Uterus (tissue), 4 donors: ENCODE data around the gene CRYBA2. TPM values are rescaled to one million over a fixed set of nuclear protein-coding genes. Genes with fewer than 3 reads are reported as not detected.

Source experiments
- DNase-seq, 2 donors: peaks; one replicate each; pipeline ENCODE4 v3.0.0-alpha.2; 2019 to 2020
- H3K27ac ChIP-seq, 2 donors: fragments of 200-600 bp; sonication (generic); 1 replicate in 1 of 2; 2 replicates in 1 of 2; pipeline ENCODE4 v1.5.1; 2016 to 2018
- H3K27me3 ChIP-seq, 2 donors: fragments of 200-600 bp; sonication (generic); one replicate each; pipeline ENCODE4 v1.5.1; 2018 to 2019; ENCODE audit warnings: control low read depth in 1 of 2
- H3K36me3 ChIP-seq, 2 donors: fragments of 200-600 bp; sonication (generic); one replicate each; pipeline ENCODE4 v1.5.1; 2019; ENCODE audit warnings: control low read depth in 1 of 2
- H3K4me1 ChIP-seq, 2 donors: fragments of 200-600 bp; sonication (generic); one replicate each; pipeline ENCODE4 v1.5.1; 2018 to 2019; ENCODE audit warnings: control low read depth in 1 of 2
- H3K4me3 ChIP-seq, 2 donors: fragments of 200-600 bp; sonication (generic); 1 replicate in 1 of 2; 2 replicates in 1 of 2; pipeline ENCODE4 v1.5.1; 2018 to 2019; ENCODE audit warnings: mild to moderate bottlenecking in 1 of 2
- H3K9me3 ChIP-seq, 2 donors: fragments of 200-600 bp; sonication (generic); one replicate each; pipeline ENCODE4 v1.5.1; 2019; ENCODE audit warnings: control low read depth in 1 of 2
- POLR2A ChIP-seq, 2 donors: fragments of 450-650 bp; IDR thresholded peaks; one replicate each; pipeline ENCODE4 v1.6.1; 2016; ENCODE audit warnings: antibody characterized with exemption in 2 of 2, mild to moderate bottlenecking in 1 of 2, moderate library complexity in 1 of 2
- intact Hi-C: fragments of 100-400 bp; cut with DNase I; formaldehyde crosslinking; loops from one replicate; pipeline ENCODE4 v1.15.1; 2023; ENCODE audit warnings: low total_unique reads
- total RNA-seq, 4 donors: library from RNA; depleted of rRNA in 3 of 4; stranded (reverse); fragments of >200 nt in 3 of 4; gene quantifications; one replicate each; pipeline versions ENCODE4 v1.1.0 to v1.2.4, GENCODE V29; 2014 to 2023
- TF ChIP-seq, protein P1 (sequence below), 4 experiments: fragments of 200-600 bp in 2 of 4; fragments of 450-650 bp in 2 of 4; sonication (generic) in 2 of 4; IDR thresholded peaks; one replicate each; pipeline ENCODE4 v1.5.1; 2016 to 2019; ENCODE audit warnings: antibody characterized with exemption in 4 of 4, mild to moderate bottlenecking in 2 of 4, moderate library complexity in 1 of 4
- donor health status: DM: yes; HTN: yes; CAD: no.

The CRYBA2 gene
- total RNA-seq, 4 donors from 2014 or later, result not detected

DNA sequence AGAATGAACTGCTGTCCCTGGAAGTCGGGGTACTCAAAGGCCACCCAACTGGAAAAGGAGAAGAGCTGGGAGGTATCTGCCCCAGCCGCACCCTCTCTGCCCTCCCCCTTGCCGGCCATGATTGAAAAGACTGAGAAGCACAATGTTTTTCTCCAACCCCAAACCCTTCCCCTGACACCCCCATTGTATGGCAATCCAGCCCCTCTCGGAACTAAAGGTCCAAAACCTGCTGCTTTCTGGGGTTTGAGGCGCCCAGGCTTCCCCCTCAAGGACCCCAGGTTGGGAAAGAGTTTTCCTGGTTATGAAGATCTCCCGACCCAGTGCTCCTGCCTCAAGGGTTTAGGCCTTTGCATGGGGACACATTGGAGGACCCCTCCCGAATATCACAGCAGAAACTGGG lies 1.0 kb downstream of the CRYBA2 start:
- TF ChIP-seq, protein P1, sequence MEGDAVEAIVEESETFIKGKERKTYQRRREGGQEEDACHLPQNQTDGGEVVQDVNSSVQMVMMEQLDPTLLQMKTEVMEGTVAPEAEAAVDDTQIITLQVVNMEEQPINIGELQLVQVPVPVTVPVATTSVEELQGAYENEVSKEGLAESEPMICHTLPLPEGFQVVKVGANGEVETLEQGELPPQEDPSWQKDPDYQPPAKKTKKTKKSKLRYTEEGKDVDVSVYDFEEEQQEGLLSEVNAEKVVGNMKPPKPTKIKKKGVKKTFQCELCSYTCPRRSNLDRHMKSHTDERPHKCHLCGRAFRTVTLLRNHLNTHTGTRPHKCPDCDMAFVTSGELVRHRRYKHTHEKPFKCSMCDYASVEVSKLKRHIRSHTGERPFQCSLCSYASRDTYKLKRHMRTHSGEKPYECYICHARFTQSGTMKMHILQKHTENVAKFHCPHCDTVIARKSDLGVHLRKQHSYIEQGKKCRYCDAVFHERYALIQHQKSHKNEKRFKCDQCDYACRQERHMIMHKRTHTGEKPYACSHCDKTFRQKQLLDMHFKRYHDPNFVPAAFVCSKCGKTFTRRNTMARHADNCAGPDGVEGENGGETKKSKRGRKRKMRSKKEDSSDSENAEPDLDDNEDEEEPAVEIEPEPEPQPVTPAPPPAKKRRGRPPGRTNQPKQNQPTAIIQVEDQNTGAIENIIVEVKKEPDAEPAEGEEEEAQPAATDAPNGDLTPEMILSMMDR (IDR thresholded peaks at IDR 0.05), result no peak
- no peak for TF ChIP-seq POLR2A (IDR thresholded peaks at IDR 0.05)
- H3K4me3 ChIP-seq, result no peak overlapping the region
- H3K4me1 ChIP-seq, result peaks cover 0 to 15% of the 10 kb centered on the region in 2 donors
- H3K27ac ChIP-seq, result no peak overlapping the region
- intact Hi-C loops, result no loop called here
- H3K36me3 ChIP-seq, result no peaks in the 10 kb centered on the region
- no peaks in the 10 kb centered on the region for H3K9me3 ChIP-seq
- no peak for DNase-seq
- H3K27me3 ChIP-seq, result peaks cover 14 to 70% of the 10 kb centered on the region in 2 donors

DNA sequence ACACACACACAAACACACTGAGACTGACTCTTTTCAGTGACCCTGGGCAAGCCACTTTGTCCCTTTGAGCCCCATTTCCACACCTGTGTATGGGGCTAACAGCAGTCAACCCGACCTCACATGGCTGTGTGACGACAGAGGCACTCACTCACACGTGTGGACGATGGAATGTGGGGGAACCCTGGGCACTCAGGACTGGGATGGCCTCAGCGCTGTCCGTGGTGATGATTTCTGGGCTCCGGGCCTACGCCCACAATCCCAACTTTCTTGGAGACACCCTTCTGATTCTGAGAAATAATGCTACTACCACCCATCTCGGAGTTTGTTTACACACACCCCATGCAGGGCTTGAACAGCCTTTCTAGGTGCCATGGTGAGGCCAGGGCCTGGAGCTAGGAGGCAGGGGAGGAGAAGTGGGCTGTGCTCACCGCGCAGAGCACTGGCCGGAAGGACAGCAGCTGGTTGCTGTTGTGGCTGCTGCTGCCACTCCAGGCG lies 1.5 kb downstream of the CRYBA2 start:
- TF ChIP-seq POLR2A (IDR thresholded peaks at IDR 0.05), result no peak
- TF ChIP-seq, protein P1 (IDR thresholded peaks at IDR 0.05), result no peak
- no peak for DNase-seq
- intact Hi-C loops, result no loop called here
- Histone ChIP-seq H3K36me3 (no peaks in the 10 kb centered on the region), H3K4me3 (no peak overlapping the region), H3K27ac (no peak overlapping the region), H3K4me1 (peaks cover 0 to 15% of the 10 kb centered on the region in 2 donors), H3K9me3 (no peaks in the 10 kb centered on the region), H3K27me3 (peaks cover 14 to 74% of the 10 kb centered on the region in 2 donors)

DNA sequence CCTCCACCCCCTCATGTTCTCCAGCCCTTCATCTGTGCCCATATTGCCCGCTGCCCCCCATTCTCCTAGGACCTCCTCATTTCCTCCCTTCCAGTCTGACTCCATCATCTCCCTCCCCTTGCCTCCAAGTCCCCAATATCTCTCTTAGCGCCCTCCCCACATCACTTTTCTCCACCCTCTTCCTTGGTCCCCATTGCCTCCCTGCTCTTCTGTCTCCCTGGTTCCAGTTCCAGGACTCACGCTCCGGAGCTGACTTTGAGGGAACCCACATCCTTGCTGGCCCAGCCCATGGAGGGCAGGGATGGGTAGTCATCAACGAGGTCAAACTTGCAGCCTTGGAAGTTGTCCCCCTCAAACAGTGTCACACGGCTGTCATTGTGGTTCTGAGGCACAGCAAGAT lies 2.6 kb downstream of the CRYBA2 start:
- Histone ChIP-seq H3K27ac (no peak overlapping the region), H3K9me3 (no peaks in the 10 kb centered on the region), H3K4me1 (peaks cover 0 to 15% of the 10 kb centered on the region in 2 donors), H3K4me3 (no peak overlapping the region), H3K27me3 (peaks cover 17 to 85% of the 10 kb centered on the region in 2 donors), H3K36me3 (no peaks in the 10 kb centered on the region)
- intact Hi-C loops, result no loop called here
- no peak for TF ChIP-seq POLR2A (IDR thresholded peaks at IDR 0.05)
- TF ChIP-seq, protein P1 (IDR thresholded peaks at IDR 0.05), result no peak
- no peak for DNase-seq

DNA sequence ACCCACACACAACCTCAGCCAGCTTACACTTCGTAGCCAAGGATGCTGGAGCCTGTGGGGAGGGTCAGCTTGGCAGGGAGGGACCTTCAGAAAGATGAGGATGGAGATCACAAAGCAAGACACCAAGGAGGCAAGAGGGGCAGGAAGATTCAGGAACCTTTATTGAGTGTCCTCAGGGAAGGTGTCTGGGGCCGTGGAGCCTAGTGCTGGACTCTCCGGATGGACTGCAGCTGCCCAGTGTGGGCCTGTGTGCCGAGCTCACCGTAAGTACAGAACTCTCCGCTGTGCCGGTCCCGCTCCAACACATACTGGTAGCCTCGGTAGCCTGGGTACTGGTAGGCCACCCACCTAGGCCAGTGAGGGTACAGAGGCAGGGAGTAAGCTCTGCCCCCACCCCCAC lies 3.2 kb downstream of the CRYBA2 start:
- H3K4me3 ChIP-seq, result no peak overlapping the region
- no peak overlapping the region for H3K27ac ChIP-seq
- H3K27me3 ChIP-seq, result peaks cover 23 to 85% of the 10 kb centered on the region in 2 donors
- H3K9me3 ChIP-seq, result no peaks in the 10 kb centered on the region
- peaks cover 0 to 20% of the 10 kb centered on the region in 2 donors for H3K4me1 ChIP-seq
- DNase-seq, result no peak
- TF ChIP-seq, protein P1 (IDR thresholded peaks at IDR 0.05), result no peak
- no peak for TF ChIP-seq POLR2A (IDR thresholded peaks at IDR 0.05)
- no peaks in the 10 kb centered on the region for H3K36me3 ChIP-seq
- intact Hi-C loops, result no loop called here

DNA sequence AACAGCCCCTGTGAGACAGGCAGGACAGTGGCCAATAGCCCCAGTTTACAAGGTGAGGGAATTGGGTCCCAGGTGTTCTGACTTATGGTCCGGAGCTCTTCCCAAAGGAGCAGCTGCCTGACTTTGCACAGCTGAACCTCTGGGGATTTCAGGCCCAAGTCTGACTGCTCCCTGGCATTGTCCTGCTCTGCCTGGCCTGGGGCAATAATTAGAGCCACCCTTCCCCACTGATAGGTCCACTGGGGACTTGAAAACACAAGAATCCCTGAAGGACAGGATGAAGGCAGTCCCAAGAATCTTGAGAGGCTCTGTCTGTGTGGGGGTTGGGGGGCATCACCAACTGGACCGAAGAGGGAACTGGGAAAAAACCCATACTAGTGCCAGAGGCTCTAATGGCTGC lies 4.6 kb downstream of the CRYBA2 start:
- peaks cover 0 to 26% of the 10 kb centered on the region in 2 donors for H3K4me1 ChIP-seq

More for the DNA sequence above, 4.6 kb downstream of the CRYBA2 start:
- no peak for TF ChIP-seq POLR2A (IDR thresholded peaks at IDR 0.05)
- TF ChIP-seq, protein P1 (IDR thresholded peaks at IDR 0.05), result no peak
- intact Hi-C loops, result no loop called here
- H3K27me3 ChIP-seq, result peaks cover 20 to 85% of the 10 kb centered on the region in 2 donors
- H3K27ac ChIP-seq, result no peak overlapping the region
- no peaks in the 10 kb centered on the region for H3K9me3 ChIP-seq
- no peak for DNase-seq
- H3K4me3 ChIP-seq, result no peak overlapping the region
- H3K36me3 ChIP-seq, result no peaks in the 10 kb centered on the region
